Smooth muscle cell of the brain vasculature (primary cell): ENCODE measurements around the gene ABLIM2.
"Not testable (repeated sequence)": the region's sequence is repeated elsewhere in the genome, so short reads cannot be mapped to it uniquely, and the experiment has no call there.

Experiments
- DNase-seq: peaks from one replicate; pipeline ENCODE4 v3.0.0-alpha.2; 2012; ENCODE audit warnings: low read depth, low spot score

Gene ABLIM2

GRCh38 chr4:7964459-7964858 is 194.2 kb downstream of the ABLIM2 start:
- no peak for DNase-seq

DNA sequence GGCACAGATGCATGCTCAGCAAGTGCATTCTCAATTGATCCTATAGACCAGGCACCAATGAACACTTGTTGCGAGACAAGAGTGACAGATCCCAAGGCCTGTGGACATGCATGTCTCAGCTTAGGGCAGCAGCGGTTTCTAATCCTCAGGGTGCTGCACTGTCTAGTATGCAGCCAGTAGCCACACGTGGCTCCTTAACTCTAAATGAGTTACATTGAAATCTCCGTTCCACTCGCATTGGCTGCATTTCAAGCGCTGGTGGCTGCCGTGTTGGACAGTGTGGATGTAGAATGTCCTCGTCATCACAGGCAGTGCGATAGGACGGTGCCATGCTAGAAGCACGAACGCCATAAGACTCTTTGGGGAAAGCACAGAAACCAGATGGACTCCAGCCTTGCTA is 194.9 kb downstream of the ABLIM2 start:
- DNase-seq: no peak

GRCh38 chr4:7962609-7963508 is 195.8 kb downstream of the ABLIM2 start:
- DNase-seq: no peak

GRCh38 chr4:7960790-7961655 is 197.6 kb downstream of the ABLIM2 start:
- DNase-seq: no peak

- no peak for DNase-seq
Observed at GRCh38 chr4:7960017-7960789, 198.4 kb downstream of the ABLIM2 start.

DNA sequence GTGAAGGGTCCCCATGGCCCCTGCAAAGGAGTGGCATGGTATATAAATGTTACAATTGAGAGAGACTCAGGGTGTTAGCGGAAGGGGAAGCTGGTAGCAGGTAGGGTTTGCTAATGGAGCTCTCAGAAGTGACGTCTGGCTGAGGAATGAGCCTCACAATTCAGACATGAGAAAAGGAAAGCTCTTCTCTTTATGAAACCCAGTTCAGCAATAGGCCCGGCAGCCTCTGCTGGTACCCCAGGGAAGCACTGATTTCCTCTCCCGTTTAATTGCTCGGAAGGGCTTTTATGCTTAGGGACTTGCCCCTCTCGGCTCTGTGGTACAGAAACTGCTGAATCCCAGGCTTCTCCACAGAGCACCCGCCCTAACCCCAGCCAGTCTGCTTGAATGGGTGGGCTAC is 199.5 kb downstream of the ABLIM2 start:
- DNase-seq: no peak

DNA sequence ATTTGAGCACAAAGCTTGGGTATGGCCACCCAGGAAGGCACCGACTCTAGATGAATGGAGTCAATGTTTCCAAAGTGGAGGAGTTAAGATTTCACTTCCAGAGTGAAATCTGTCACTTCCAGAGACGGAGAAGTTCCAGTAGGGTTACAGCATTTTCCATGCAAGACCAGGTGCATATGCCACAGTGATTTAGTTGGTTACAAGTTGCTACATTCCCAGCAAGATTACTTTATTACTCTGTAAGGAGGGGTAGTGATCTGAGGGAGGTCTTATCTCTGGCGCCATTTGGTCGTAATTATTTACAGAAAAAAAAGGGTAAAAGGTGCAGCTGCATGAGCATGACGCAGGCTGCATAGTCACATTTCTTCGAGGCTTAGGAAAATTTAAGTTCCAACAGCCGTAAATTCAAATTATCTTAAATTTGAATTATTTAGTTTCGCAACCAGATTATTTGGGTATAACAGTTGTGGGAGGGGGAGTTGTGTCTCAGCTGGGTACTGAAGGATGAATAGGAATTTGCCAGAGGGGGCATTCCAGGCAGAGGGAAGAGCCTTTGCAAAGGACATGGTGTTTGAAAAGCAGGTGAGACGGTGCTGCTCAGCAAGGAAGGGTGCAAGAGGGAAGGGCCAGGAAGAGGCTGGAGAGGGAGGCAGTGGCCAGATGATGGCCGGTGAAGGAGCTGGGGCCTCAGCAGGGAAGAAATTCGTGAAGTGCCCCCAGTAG is 201.5 kb downstream of the ABLIM2 start:
- no peak for DNase-seq

- DNase-seq: no peak
Observed at GRCh38 chr4:7956270-7956808, 202.3 kb downstream of the ABLIM2 start.

DNA sequence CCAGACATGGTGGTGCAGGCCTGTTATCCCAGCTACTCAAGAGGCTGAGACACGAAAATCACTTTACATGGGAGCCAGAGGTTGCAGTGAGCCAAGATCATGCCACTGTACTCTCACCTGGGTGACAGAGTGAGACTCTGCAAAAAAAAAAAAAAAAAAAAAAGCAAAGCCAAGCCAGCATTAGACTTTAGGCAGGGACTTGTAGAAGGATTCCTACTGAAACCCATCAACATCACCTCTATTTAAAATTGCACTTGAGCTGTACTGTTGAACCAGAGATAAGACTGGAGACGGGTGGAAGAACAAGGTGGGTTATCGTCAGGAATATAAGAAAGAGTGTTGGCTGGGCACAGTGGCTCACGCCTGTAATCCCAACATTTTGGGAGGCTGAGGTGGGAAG is 203.2 kb downstream of the ABLIM2 start:
- no peak for DNase-seq

DNA sequence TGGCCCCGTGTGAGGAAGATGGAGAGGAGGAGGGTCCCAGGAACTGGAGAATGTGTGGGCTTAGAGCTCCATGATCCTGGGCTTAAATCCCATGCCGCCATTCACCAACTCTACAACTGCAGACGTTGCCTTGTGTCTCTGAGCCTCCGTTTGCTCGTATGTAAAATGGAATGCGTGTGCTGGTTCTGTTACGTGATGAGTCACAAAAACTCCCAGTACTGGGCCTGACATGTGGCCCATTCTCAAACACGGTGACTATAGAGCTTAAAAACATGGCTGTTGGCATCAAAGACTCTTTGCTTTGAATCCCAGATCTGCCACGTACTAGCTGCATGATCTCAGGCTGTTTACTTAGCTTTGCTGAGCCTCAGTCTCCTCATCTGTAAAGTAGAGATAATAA is 206.0 kb downstream of the ABLIM2 start:
- DNase-seq: no peak

GRCh38 chr4:7950301-7951092 is 208.1 kb downstream of the ABLIM2 start:
- DNase-seq: no peak

GRCh38 chr4:7949759-7950158 is 208.9 kb downstream of the ABLIM2 start:
- no peak for DNase-seq

GRCh38 chr4:7947927-7948326 is 210.7 kb downstream of the ABLIM2 start:
- no peak for DNase-seq

GRCh38 chr4:7945709-7946380 is 212.8 kb downstream of the ABLIM2 start:
- no peak for DNase-seq

GRCh38 chr4:7944599-7945220 is 213.9 kb downstream of the ABLIM2 start:
- no peak for DNase-seq

DNA sequence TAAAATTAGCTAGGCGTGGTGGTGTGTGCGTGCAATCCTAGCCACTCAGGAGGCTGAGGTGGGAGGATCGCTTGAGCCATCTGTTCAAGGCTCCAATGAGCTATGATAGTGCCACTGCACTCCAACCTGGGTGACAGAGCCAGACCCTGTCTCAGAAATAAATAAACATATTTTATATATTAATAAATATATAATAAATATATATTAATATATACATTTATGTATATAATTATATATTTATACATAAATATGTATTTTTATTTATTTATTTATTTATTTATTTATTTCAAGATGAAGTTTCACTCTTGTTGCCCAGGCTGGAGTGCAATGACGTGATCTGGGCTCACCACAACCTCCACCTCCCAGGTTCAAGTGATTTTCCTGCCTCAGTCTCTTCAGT is 214.9 kb downstream of the ABLIM2 start:
- DNase-seq: not testable (repeated sequence)

DNA sequence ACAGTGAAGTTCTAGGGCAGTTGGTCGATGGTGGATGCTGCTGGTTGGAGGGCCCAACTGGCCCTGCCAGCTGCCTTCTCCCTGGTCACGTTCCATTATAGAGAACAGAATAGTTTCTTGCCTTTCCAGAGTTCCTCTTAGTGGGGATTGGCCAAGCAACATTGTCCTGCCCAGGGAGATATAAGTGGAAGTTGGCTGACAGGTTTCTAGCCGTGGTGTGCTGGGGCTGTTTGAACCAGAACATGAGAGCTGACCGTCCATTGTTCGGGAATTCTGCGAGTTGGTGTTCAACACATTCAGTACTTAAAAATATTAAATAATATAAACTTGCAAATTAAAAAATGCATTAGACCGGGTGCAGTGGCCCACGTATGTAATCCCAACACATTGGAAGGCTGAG is 215.4 kb downstream of the ABLIM2 start:
- no peak for DNase-seq

GRCh38 chr4:7941965-7942496 is 216.6 kb downstream of the ABLIM2 start:
- no peak for DNase-seq
